NCI-H128 (cell line): ENCODE measurements around the gene C19orf53.
A peak's percentile ranks its signal among the peaks of the same experiment; 100 is the strongest.
"Not testable (repeated sequence)": the region's sequence is repeated elsewhere in the genome, so short reads cannot be mapped to it uniquely, and the experiment has no call there.

Source experiments
- DNase-seq: peaks from one replicate; lab custom pipeline; 2025; ENCODE audit not compliant: unreplicated experiment; lab: John Stamatoyannopoulos, UW

Gene C19orf53

DNA sequence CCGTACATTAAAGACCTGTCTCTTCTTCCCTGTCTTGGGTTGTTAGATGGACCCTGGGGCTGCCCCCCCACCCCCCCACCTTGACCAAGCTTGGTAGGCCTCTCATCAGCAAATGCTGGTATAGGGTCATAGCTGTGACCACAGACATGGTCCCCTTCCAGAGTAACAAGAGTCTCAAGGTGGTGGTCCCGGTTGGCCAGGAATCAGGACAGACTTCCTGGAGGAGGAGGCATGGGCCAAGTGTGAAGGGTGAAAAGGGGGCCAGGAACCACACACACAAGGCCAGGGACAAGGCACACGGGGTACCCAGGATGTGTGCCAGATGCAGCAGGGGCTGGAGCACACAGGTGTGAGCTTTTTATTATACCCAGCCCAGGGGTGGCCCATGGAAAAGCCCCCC, 11.0 kb upstream of the C19orf53 start:
- DNase-seq = no peak

DNA sequence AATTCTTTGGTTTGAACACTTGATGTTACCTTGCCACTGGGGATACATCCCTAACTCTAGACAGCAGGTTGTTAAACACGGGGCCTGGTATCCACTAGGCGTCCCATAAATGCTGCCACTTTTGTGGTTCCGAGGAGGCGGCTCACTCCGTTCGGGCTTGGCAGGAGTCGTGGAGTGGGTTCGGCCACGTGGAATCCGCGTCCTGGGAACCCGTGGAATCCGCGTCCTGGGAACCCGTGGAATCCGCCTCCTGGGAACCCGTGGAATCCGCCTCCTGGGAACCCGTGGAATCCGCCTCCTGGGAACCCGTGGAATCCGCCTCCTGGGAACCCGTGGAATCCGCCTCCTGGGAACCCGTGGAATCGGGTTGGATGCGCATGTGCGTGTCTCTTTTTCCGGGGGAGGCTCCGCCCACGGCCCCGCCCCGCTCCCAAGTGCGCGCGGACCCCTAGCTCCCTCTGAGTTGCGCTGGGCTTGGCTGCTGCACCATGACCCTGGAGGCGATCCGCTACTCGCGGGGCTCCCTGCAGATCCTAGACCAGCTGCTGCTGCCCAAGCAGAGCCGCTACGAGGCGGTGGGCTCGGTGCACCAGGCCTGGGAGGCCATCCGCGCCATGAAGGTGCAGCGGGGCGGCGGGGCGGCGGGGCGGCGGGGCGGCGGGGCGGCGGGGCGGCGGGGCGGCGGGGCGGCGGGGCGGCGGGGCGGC, 10.0 kb upstream of the C19orf53 start, which contains the start of gene MRI1:
TSS of gene MRI1 (plus strand) at position 422 of the 707 bp plus-strand sequence. CDS start at position 489, 67 bp downstream.
- peak; percentile 41 for DNase-seq

DNA sequence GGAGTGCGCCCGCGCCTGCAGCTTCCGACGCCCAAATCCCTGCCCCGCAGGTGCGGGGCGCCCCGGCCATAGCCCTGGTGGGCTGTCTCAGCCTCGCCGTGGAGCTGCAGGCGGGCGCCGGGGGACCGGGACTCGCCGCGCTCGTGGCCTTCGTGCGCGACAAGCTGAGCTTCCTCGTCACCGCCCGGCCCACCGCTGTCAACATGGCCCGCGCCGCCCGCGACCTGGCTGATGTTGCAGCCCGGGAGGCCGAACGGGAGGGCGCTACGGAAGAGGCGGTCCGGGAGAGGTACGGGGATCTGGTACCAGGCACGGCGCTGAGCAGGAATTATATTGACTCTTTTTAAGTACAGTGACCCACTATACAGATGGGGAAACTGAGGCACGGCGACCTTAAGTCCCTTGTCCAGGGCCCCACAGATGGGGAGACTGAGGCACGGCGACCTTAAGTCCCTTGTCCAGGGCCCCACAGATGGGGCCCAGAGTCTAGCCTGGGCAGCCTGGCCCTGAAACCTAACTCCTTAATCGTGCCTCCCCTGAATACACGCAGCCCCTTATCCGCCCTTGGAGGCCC, 9.3 kb upstream of the C19orf53 start:
- no peak for DNase-seq

DNA sequence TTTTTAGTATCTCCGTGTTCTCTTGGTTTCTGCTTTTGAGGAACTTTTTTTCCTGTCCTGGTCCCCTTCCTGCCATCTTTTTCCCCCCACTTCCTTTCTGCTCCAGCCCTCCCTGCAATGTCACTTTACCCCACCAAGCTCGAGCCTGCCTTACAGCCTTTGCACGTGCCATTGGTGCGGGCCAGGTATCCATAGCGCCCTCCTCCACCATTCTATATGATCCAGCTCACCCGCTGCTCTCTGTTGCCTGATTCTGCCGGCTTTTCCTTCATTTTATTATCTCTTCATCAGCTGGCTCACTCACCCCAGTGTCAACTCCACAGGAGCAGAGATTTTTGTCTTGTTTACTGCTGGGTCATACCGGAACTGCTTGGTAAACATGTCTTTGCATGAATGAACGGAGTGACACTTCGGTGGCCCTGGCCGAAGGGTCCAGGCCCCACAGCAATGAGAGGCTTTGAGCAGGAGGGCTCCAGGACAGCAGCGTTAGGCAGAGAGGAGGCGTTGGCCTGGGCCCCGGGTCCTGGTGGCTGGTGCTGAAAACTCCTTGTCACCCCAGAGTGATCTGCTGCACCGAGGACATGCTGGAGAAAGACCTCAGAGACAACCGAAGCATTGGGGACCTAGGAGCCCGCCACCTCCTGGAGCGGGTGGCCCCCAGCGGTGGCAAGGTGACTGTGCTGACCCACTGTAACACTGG, 8.7 kb upstream of the C19orf53 start:
- DNase-seq = no peak

DNA sequence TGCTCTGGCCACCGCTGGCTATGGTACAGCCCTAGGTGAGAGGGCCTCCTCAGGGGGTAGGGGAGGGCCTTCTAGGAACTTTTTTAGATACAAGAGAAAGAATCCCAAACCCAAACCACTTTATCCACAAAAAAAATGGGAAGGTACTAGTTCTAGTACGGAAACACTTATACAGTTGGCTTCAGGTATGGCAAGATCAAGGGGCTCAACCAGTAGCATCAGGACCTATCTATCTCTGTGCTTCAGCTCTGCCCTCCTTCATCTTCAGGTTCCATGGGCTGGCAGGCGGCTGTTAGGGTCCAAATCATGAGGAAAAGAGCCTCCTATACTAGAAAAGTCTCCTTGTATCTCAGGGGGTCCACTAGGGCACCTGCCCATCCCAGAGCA, 8.2 kb upstream of the C19orf53 start:
- DNase-seq = no peak

DNA sequence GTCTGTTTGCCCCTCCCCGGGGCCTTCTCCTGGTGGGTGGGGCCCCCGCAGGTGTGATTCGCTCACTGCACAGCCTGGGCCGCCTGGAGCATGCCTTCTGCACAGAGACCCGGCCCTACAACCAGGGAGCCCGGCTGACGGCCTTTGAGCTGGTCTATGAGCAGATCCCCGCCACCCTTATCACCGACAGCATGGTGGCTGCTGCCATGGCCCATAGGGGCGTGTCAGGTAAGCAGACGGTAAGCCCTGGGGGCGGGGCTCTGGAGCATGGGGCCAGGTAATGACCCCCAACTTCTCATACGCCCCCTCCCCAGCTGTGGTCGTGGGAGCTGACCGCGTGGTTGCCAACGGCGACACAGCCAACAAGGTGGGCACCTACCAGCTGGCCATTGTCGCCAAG, 5.7 kb upstream of the C19orf53 start:
- no peak for DNase-seq

DNA sequence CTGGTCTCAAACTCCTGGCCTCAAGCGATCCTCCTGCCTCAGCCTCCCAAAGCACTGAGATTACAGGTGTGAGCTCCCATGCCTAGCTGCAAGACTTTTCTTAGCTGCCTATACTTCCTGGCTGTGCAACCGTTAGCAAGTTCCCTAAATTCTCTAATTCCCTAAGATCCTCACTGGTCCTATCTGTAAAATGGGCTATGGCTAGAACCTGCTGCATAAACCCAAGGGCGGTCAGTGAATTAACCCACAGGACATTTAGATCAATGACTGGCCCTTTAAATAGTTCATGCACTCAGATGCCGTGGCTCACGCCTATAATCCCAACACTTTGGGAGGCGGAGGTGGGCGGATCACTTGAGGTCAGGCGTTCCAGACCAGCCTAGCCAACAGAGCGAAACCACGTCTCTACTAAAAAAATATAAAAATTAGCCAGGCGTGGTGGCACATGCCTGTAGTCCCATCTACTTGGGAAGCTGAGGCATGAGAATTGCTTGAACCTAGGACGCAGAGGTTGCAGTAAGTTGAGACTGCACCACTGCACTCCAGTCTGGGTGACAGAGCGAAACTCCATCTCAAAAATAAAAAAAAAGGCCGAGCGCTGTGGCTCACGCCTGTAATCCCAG, 4.1 kb upstream of the C19orf53 start:
- DNase-seq = no peak

DNA sequence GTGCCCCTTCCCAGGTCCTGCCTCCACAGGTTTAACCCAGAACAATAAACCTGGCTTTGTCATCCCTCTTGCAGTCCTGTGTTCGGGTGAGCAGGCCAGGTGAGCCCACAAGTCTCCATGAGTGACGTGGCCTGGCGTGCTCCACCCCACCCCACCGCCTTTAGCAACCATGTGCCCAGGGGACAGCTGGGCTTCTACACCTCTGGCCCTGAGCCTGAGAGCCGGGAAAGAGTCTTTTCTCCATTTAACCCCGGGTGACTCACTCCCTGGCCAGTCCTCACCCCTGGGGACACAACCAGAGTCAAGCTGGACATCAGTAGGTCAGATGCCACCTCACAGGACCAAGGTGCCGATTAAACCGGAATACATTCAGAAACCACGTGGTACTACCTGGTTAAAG, 4.1 kb downstream of the C19orf53 start:
- no peak for DNase-seq

DNA sequence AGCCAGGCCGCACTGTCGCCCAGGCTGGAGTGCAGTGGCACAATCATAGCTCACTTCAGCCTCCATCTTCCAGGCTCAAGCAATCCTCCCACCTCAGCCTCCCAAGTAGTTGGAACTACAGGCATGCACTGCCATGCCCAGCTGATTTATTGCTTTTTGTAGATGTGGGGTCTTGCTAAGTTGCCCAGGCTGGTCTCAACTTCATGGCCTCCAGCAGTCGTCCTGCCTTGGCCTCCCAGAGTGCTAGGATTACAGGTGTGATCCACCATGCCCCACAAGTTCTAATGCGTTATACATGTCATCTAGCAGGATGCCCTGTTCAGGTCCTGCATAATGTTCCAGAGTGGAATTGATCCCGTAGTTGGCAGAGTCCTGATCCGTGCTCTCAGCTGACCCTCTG, 4.6 kb downstream of the C19orf53 start:
- DNase-seq = no peak

DNA sequence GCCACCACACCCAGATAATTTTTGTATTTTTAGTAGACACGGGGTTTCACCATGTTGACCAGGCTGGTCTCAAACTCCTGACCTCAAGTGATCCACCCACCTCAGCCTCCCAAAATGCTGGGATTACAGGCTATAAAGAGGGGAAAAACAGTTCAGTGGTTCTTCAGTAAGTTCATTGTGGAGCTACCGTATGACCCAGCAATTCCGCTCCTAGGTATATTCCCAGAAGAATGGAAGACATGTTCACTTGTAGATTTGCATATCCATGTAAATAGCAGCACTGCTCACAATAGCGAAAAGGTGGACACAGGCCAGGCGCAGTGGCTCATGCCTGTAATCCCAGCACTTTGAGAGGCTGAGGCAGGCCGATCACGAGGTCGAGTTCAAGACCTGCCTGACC, 5.5 kb downstream of the C19orf53 start:
- not testable (repeated sequence) for DNase-seq

DNA sequence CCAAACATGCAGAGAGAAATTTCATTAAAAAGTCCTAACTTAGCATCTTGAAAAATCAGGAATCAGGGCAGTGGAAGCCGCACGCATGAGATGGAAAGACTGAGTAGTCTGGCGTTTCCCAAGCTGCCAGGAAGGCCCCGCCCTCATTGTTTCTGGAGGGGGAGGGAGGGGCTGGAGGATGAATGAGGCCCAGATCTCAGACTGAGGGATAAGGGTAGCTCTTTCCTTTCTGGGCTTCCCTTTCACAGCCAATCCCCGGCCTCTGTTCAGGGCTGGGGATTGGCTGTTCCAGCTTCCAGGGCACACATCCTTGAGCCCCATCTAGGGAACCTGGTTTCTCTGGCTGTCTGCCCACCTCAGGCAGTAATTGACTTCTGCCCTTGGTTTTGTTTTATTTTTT, 7.3 kb downstream of the C19orf53 start:
- peak; percentile 7 for DNase-seq

DNA sequence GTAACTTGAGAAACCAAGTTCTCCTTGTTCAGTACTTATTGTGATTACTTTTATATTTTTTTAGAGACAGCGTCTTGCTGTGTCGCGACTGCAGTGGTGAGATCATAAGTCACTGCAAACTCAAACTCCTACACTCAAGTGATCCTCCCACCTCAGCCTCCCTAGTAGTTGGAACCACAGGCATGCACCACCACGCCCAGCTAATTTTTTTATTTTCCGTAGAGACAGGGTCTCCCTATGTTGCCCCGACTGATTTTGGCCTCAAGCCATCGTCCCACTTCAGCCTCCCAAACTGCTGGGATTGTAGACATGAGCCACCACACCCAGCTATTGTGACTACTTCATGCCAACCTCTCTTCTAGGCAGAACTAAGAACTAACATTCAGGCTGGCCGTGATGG, 8.3 kb downstream of the C19orf53 start:
- no peak for DNase-seq

DNA sequence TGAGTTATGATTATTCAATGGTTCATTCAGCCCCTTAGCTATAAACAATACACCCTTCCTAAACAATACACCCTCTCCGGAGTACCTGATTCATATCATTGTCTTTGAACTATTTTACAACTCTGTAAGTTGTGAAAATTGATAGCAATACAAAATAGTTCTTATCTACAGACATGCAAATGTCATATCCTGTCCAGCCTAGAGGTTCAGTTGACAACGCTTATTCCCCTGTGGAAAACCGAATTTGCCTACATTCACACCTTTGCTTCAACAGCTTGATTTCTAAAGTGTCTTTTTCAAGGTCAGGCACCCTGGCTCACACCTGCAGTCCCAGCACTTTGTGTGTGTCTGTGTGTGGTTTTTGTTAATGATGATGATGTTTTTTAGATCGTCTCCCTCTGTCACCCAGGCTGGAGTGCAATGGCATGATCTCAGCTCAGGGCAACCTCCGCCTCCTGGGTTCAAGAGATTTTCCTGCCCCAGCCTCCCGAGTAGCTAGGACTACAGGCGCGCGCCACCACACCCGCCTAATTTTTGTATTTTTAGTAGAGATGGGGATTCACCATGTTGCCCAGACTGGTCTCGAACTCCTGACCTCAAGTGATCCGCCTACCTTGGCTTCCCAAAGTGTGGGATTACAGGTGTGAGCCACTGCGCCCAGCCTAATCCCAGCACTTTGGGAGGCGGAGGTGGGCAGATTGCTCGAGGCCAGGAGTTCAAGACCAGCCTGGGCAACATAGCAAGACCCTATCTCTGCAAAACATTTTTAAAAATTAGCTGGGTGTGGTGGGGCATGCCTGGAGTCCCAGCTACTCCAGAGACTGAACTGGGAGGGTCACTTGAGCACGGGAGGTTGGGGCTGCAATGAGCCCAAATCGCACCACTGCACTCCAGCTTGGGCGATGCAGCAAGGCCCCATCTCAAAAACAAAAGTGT, 9.6 kb downstream of the C19orf53 start:
- DNase-seq = no peak

DNA sequence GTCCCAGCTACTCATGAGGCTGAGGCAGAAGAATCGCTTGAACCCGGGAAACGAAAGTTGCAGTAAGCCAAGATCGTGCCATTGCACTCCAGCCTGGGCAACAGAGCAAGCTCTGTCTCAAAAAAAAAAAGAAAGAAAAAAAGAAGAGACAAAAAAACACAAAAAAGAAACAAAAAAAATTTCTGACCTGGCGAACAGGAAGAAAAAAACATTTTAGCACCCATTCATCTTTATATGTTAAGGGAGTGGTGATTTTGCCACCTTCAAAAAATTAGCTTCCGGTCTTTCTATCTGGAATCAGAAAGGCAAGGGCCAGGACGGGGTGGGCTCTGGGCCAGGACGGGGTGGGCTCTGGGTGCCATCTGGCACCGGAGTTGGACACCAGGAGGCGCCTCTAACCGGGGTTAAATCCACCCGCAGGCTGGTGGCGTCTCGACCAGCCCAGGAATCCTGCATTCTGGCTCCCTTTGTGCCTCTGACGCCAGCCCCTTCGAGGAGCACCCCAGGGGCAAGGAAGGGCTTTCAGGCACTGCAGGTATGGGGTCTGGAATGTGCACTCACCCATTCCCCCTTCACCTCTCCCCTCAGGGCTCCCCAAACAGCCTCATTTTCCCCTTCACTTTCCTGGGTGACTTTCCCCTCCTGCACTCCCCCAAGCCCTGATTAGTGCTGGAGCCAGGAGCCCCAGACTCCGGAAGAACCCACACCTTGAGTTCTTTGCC, 10.6 kb downstream of the C19orf53 start:
- DNase-seq = peak; percentile 15

DNA sequence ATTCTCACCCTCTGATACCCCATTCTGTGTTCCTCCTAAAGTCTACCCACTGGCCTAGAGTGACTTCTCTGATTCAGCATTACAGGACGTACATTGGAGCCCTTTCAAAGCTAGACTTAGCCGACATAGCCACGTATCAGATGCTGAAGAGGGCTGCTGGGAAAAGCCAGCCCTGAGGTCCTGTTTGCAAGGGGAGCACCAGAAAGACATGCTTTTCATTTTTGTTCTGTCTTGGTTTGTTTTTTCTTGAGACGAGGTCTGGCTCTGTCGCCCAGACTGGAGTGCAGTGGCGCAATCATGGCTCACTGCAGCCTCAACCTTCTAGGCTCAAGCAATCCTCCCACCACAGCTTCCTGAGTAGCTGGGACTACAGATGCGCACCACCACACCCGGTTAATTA, 14.7 kb downstream of the C19orf53 start:
- no peak for DNase-seq

DNA sequence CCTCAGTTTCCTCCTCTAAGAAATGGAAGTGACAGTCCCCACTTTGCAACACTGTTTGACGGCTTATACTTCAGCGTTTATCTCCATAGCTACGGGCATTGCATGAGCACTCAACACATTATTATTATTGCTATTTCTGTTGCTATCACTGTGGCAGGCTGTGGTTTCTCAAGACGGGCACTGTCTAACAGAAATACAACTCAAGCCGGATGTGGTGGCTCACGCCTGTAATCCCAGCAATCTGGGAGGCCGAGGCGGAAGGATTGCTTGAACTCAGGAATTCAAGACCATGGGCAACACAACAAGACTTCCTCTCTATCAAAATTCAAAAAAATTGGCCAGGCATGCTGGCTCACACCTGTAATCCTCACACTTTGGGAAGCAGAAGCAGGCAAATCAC, 16.1 kb downstream of the C19orf53 start:
- no peak for DNase-seq

DNA sequence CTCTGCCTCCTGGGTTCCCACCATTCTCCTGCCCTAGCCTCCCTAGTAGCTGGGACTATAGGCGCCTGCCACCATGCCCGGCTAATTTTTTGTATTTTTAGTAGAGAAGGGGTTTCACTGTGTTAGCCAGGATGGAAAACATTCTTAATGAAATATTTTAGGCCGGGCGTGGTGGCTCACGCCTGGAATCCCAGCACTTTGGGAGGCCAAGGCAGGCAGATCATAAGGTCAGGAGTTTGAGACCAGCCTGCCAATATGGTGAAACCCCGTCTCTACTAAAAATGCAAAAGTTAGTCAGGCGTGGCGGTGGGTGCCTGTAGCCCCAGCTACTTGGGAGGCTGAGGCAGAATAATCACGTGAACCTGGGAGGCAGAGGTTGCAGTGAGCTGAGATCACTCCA, 19.1 kb downstream of the C19orf53 start:
- DNase-seq = not testable (repeated sequence)

DNA sequence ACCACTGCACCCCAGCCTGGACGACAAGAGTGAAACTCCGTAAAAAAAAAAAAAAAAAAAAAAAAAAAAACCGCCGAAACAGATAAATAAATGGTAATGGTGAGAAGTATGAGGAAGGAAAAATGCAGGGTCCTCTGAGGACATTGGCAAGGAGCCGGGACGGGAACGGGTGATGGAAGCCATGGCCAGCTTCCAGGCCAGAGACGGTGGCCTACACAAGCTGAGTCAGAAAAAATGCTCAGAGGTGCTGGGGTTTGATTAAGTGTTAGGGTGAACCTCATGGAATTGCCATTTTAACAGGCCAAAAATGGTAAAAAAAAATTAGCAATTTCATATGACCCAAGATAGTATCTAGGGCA, 20.1 kb downstream of the C19orf53 start:
- DNase-seq = no peak

DNA sequence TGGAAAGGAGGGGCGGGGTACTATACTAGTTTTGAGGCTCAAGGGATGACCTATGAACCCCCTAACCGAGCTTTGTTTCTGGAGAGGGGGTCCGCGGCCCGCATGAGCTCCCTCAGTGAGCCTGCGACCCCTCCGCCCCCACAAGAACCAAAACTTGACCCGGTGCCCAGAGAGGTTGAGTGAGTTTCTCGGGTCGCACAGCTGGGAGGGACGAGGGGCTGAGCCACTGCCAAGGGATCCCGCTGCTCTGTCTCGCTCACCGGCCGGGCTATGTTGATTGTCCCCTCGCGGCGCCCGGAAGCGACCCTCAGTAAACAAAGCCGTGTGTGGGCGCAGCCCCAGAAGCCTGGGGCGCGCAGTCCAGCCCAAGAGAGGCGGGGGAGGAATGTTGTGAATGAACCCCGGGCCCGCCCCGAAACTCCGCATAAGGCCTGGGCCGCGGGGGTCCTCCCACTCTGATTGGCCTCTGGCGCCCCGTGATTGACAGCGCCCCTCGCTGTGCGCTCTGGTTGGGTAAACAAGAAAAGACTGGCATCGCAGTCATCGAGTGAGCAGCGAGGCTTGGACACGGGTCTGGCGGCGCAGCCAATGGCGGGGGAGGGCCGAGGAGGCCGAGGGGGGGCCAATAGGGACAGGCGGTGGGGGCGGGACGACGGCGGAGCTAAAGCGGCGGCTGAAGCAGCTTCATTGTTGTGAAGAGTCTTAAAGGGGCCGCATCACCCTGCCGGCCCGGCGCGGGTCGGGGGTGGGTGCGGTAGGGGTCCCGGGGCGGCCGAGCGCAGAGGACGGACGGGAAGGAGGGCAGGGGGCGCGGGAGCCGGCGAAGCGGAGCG, 20.7 kb downstream of the C19orf53 start, which contains the start of gene ZSWIM4:
TSS of gene ZSWIM4 (plus strand) at position 687 of the 833 bp plus-strand sequence. CDS start 206 bp downstream, outside the sequence.
- peak; percentile 98 for DNase-seq
